Renal cortex interstitium (tissue), 11 donors: ENCODE results near the gene ABCA10. TPM values are rescaled to one million over a fixed set of nuclear protein-coding genes. Genes with fewer than 3 reads are reported as not detected.

Source experiments
- DNase-seq, 11 donors: peaks; one replicate each; pipeline ENCODE4 v3.0.0-alpha.2; 2013; ENCODE audit warnings: low read depth in 9 of 11, low spot score in 4 of 11; ENCODE audit errors: extremely low read depth in 1 of 11
- polyA plus RNA-seq, 3 donors: library from polyadenylated mRNA; unstranded; fragments of 120-200 nt; gene quantifications; one replicate each; pipeline ENCODE4 v1.2.1, GENCODE V29; 2013; ENCODE audit not compliant: insufficient read length in 3 of 3

ABCA10 gene
- polyA plus RNA-seq, 3 donors, result 1.3 to 3.0 (median 3.0) TPM

DNA sequence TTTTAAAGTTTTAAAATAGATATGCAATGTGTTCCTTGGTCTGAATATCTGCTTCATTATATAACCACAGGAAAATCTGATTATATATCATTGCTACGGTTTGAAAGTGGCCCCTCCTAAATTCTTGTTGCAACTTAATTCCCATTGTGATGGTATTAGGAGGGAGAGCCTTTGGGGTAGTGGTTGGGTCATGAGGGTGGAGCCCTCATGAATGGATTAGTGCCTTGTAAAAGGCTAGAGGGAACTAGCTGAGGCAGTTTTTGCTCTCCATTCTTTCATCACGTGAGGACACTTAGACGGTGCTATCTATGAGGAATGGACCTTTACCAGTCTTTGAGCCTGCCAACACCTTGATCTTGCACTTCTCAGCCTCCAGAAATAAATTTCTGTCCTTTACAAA, 94.5 kb downstream of the ABCA10 start:
- no peak for DNase-seq

DNA sequence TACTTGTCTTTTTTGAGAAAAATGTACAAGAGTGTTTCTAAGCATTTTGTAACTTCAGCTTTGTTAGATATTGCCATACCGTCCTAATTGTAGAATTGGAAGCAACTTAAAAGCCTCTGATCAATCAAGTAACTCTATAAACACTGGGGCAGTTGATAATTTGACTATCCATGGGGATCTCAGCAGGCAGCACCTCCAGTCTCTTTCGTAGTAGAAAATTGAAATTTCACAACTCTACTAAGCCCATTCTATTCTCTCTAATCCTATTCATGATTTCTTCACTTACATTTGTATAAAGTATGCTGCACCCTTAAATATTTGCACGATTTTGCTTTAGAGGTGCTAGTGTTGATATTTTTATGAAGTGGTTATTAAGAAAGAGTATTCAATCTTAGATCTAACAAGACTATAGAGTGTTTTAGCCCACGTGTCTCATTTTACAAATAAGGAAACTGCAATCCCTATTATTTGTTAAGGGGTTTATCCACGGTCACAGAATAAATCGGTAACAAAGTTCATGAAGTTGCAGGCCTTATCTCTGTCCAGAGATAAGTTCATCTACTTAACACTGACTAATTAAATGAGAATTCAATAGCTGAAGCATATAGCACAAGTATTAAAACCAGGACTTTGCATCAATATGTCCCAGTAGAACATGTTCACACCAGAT, 97.9 kb downstream of the ABCA10 start:
- no peak for DNase-seq

DNA sequence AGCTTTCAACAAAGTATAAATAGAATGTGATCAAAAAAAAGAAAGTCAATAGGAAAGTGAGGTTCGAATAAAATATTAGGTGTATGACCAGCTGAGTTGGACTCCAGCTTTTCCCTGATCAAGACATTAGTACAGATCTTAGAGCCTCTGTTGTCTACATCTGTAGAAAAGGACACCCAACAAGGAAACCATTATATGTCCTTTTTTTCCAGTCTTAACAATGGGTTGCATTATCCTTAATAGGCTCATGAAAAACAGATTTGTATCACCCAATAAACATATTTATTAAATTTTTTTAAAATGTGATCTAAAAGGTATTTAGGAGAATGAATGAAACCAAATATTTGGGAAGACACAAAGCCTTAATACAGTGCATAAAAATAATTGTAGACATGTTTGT, 105.0 kb downstream of the ABCA10 start:
- DNase-seq, result no peak

DNA sequence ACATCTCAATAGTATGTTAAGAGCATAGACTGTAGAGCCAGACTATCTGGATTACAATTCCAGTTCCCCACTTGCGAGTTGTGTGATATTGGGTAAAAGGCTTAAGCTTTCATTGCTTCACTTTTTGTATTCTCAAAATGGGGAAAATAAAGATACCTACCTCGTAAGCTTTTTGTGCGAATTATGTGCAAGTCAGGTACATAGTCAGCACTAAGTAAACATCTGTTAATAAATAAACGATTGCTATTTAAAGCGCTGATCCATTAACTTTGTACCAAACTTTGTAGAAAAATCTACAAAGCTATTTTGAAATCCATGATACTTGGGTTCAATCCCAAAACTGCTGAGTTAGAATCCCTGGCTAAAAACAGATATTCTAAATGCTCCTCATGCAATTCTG, 106.6 kb downstream of the ABCA10 start:
- no peak for DNase-seq

DNA sequence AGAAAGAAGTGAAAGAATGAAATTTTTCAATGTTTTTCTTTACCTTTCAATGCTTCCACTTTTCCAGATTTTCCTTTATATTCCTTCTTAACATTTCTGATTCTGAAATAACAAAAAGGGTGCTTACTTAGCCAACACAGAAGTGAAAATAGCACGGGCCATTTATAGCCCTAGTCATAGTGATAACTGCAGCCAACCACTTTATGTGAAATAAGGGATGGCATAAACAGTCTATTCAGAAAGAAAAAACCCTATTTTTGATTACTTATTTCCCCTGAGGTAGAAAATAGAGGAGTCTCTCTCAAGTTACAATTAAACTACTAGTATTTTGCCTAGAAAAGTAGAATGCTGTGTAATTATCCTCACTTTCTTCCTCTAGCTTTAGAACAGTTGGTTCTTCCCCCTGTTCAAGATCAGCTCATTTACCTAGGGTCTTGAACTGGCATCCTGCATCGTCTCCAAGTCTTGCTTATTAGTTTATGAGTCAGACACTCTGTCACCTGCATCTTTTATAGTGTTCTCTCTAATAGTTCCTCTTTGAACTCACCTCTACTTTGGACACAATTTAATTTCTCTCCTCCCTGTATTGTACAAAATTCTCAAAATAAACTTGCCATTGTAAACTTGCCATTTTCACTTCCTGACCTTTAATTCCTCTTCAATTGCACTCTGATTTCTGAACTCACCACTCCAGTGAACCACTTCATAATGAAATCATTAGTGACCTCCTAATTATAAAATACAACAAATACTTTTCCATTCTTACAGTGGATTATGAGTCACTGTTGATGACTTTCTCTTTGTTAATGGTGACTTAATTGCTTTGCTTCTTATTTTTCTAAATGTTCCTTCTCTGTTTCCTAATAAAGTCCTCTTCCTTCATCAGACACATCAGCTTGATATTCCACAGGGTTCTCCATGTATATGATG, 110.5 kb downstream of the ABCA10 start:
- DNase-seq, result no peak

DNA sequence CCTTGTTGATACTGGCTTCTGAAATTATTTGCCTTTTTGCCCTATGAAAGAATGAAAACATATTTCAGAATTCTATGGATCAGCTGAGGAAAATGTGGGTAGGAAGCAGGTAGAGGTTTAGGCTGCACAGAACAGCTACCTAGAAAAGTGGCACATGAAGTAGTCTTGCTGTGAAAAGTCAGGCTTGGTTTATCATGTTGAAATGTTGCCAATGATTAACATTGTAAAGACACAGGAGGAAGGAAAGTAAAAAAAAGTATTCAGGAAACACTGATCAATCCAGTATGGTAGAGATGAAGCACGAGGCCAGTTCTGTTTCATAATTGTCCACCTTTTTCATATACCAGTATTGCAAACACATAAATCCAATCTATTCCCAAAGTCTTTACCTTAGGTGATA, 116.8 kb downstream of the ABCA10 start:
- DNase-seq, result peak in 2 of 11 donors; percentile 15 to 18

DNA sequence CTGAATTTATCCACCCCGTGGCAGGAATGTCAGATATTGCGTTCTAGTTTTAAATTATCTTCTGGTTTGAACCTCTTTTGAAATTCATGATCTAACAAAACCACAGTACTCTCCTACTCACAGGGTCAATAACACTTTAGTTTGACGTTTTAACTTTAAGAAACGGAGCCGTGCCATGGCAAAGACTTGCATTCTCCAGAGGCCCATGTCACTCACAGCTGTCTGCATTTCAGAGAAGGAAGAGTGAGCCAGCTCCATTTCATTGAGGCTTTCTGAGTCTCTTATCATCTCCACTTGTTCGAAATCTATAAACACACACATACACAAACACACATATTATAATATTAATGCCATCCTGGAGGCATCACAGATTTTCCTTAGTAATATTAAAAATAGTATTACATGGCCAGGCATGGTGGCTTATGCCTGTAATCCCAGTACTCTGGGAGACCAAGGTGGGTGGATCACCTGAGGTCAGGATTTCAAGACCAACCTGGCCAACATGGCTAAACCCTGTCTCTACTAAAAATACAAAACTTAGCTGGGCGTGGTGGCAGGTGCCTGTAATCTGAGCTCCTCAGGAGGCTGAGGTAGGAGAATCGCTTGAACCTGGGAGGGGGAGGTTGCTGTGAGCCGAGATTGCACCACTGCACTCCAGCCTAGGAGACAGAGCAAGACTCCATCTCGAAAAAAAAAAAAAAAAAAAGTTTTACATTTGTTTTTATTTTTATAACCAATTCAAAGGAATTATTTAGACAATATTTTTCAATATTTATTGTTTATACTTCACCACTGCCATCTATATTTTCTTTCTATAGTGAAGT, 122.5 kb downstream of the ABCA10 start:
- DNase-seq, result no peak

DNA sequence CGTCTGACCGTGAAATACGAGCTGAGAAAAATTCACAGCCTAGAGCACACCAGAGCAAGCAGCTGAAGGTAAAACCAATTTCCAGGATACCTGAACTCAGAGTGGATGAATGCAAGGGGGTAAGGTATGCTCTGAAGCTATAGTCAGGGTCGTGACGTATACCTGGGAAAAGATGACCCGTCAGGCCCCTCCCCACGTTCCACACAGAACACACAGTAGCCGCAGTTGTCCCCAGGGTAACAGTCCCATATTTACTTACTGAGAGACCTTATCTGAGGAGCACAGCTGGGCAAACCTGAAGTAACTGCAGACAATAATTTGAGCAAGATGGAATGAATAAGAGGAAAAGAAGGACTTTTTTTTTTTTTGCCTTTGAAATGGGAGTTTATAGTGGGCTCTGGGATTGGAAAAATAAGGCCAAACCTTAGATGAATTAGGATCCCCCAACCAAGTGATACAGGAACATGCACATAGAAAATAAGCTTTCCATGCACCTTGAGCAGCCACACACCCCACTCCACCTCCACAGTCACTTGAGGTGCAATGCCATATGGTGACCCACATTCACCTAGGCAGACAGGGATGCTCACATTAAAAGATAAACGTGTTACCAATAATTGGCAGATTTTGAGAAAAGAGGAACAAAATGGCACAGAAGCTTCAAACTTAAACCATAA, 124.9 kb downstream of the ABCA10 start:
- DNase-seq, result no peak

DNA sequence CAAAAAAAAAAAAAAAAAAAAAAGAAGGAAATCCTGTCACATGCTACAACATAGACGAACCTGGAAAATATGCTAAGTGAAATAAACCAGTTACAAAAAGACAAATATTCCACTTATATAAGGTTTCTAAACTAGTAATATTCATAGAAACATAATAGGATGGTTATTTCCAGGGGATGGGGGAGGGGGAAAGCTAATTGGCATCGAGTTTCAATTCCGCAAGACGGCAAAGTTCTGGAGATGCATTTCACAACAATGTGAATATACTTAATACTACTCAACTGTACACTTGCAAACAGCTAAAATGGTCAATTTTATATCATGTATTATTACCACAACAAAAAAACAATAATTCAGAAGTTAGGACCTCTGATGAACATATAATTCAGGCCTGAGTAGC, 130.0 kb downstream of the ABCA10 start:
- no peak for DNase-seq

Other genes with a start within 250 kb of the ABCA10 start
- gene ABCA9, start 167.9 kb downstream of the ABCA10 start, polyA plus RNA-seq, result 1 to 10 TPM; 2.2 to 4.3 (median 2.2) TPM
- 1 to 10 TPM; 4.7 to 6.7 (median 6.0) TPM for gene ABCA6, start 86.9 kb downstream of the ABCA10 start, polyA plus RNA-seq
- 10 to 100 TPM; 21.5 to 35.3 (median 28.9) TPM for gene ABCA5, start 98.3 kb upstream of the ABCA10 start, polyA plus RNA-seq
- 10 to 100 TPM; 21.0 to 26.6 (median 22.4) TPM for gene MAP2K6, start 185.9 kb upstream of the ABCA10 start, polyA plus RNA-seq